GM18520 (cell line): Measurements from ENCODE around the gene PRDX2.
"Not testable (repeated sequence)": the region's sequence is repeated elsewhere in the genome, so short reads cannot be mapped to it uniquely, and the experiment has no call there.

Experiments
- ATAC-seq: cut with Tn5 transposase; IDR thresholded peaks from one replicate; pipeline ENCODE4 v1.9.1; 2021; ENCODE audit not compliant: unreplicated experiment

PRDX2 gene

DNA sequence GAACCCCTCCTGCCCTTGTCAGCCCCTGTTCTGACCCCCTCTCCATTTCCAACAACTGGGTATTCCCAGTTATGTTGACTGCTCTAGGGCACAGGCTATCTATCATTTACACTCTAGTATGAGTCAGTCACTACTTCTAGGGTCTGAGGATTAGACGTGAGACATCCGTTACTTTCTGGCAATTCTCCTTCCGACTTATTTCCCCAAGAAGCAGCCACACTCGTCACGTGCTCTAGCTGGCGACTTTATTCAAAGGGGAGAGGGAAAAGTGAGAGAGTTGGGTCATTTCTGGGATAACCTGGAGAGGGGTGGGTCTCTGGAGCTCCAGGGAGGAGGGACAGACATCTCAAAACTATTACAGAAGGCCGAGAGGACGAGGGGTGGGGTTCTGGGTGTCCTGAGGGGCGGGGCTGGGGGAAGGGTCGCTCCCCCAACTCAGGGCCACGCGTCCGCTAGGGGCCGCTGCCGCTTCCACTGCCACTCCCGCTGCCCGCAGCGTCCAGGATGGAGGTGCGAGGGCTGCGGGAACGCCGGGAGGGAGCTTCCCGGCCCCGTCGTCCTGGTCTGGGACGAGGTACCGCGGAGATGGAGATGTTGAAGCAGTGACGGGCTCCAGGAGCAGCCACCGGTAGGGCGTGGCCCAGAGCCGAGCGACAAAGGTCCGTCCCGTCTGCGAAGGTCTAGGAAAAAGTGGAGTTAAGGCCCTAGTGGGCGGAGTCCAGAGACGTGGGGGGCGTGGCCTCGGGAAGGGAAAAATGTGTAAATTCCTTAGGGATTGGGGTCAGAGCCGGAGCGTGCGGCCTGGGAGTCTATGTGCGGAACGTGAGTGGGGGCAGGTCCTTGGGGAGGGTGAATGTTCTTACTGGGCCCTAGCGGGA, 23.9 kb upstream of the PRDX2 start:
- ATAC-seq = no peak

DNA sequence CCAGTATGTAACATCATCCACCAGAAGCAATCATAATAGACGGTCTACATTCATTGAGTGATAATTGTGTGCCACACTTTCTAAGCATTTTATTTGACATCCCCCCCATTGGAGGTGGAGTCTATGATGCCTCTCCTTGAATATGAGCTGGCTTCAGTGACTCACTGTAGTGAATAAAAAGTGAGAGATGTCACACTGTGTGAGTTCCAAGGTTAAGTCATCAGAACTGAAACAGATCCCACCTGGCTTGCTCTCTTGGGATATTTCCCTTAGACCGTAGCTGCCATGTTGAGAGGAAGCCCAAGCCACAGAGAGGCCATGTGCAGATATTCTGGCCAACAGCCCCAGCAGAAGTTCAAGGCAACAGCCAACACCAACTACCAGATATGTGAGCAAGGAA, 20.2 kb upstream of the PRDX2 start:
- no peak for ATAC-seq

DNA sequence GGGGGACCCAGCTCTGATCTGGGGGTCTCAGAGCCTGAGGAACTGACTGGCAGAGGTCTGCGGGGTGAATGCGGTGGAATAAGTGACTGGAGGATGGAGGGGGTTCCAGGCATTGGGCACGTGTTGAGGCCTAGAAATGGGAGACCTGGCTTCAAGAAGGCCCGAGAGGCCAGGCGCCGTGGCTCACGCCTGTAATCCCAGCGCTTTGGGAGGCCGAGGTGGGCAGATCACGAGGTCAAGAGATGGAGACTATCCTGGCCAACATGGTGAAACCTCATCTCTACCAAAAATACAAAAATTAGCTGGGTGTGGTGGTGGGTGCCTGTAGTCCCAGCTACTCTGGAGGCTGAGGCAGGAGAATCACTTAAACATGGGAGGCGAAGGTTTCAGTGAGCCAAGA, 16.2 kb upstream of the PRDX2 start:
- ATAC-seq = not testable (repeated sequence)

DNA sequence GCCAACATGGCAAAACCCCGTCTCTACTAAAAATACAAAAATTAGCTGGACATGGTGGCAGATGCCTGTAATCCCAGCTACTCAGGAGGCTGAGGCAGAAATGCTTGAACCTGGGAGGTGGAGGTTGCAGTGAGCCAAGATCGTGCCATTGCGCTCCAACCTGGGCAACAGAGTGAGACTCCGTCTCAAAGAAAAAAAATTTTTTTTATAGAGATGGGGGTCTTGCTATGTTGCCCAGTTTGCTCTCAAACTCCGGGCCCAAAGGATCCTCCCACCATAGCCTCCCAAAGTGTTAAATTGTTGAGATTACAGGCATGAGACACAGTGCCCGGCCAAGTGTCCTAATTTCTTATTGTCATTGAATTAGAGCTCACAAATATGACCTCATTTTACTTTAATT, 15.6 kb upstream of the PRDX2 start:
- not testable (repeated sequence) for ATAC-seq

DNA sequence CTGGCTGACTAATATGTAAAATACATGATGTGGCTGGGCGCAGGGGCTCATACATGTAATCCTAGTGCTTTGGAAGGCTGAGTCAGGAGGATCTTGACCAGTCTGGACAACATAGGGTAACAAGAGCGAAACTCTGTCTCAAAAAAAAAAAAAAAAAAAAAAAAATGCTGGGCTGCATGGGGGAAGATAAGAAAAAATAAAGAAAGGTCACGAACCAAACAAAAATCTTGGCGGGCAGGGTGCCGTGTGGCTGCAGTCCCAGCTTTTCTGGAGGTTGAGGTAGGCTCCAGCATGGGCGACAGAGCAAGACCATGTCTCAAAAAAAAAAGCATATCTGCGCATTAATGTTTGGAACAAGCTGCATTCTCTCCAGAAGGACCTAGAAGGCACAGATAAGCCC, 13.5 kb upstream of the PRDX2 start:
- no peak for ATAC-seq

DNA sequence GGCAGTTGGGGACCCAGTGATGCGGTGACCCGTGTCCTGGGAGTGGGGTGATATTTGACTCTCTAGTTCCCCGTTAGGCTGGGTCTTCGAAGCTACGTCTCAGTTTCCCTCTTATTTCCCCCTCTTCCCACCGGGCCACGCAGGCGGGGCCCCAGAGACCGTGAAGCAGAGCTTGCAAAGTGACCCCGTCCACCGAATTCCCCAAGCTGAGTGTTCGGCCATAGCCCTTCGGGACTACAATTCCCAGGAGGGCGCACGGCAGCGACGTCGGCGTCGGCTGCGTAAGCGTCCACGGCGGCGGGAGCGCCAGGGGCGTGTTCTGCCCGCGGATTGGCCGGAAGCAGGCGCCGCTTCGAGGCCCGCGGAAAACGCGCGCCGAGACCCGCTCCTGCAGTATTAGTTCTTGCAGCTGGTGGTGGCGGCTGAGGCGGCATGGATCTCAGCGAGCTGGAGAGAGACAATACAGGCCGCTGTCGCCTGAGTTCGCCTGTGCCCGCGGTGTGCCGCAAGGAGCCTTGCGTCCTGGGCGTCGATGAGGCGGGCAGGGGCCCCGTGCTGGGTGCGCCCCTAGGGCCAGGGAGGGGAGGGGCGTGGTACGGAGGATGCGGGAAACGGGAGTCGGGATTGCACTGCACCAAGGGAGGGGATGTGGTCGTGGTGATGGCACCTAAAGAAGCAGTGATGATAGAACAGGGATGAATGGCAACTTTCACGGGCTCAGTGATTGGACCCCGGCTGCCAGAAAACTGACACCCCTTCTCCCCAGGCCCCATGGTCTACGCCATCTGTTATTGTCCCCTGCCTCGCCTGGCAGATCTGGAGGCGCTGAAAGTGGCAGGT, 4.9 kb upstream of the PRDX2 start, which contains the start of gene RNASEH2A:
Gene RNASEH2A, plus strand, starts transcription at position 343 of the 840 bp plus-strand sequence. Its CDS starts 90 bp downstream, at position 433.
- peak; percentile 78 for ATAC-seq

DNA sequence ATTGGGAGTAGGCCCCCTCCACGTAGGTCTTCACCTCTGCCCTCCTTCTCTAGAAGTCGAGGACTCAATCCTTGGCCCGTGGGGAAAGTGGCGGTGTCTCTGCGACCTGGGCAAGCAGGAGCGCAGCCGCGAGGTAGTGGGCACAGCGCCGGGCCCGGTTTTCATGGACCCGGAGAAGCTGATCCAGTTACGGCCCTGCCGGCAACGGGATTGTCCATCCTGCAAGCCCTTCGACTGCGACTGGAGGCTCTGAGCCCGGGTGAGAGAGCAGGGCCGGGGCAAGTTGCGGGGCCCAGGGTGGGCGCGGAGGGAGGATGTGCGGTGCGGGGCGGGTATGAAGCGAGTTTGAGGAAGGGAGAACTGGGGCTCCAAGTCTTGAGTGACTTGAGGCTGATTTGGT, 2.5 kb upstream of the PRDX2 start:
- ATAC-seq = no peak

DNA sequence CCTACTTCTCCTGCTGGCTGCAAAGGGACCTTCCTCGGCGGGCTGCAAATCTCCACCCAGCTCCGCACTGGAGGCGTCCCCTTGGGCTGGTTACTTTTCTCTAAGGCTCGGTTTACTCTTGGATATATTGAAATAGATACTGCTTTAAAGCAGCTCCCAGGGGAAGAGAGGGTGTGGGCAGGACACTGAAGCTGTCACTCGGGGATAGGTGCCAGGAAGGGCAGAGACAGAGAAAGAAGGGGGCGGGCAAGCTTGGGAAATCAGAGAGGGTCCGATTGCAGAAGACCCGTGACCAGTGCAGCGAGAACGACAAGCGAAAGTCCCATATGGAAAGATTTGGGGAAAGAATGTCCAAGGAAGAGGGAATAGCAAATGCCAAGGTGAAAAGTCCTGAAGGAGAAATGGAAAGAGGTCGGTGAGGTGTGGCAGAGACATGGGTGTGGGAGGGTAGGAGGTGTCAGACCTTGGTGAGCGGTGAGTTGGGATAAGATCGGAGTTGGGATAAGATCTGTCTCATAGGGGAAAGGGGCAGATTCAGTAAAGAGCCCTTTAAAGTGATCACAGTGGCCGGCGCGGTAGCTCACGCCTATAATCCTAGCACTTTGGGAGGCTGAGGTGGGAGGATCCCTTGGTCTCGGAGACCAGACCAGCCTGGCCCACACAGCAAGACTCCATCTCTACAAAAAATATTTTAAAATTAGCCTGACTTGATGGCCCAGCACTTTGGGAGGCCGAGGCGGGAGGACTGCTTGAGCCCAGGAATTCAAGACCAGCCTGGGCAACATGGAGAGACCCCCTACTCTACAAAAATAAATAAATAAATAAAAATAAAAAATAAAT, 887 bp upstream of the PRDX2 start:
- no peak for ATAC-seq

DNA sequence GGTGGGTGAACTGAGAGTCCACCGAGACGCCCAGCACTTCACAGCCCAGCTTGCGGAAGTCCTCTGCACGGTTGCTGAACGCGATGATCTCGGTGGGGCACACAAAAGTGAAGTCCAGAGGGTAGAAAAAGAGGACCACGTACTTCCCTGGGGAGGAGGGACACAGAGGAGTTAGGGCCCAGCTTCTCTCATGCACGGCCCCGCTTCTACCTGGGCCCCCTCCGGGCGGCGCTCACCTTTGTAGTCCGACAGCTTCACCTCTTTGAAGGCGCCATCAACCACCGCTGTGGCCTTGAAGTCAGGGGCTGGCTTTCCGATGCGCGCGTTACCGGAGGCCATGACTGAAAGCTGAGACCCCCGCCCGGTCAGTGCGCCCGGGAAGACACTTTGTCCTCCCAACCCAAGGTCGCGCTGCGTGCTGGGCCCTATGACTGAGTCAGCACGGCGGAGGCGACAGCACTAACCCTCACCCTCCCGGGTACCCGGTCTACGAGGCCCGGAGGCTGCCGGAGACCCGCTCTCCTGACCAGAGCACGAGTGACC, 606 bp downstream of the PRDX2 start:
- no peak for ATAC-seq

DNA sequence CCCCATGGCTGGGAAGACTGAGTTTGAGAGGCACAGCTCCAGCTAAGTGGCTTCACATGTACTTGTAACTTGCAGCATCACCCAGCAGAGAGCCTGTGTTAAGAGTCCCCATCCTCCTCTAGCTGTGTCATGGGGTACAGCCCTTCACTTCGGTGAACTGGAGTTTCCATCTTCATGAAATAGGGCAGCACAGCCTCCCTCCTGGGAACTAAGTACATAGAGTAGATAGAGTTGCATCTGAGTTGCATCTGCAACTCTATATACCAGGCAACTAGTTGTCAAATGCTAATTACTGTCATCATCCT, 1.2 kb downstream of the PRDX2 start:
- ATAC-seq = no peak

DNA sequence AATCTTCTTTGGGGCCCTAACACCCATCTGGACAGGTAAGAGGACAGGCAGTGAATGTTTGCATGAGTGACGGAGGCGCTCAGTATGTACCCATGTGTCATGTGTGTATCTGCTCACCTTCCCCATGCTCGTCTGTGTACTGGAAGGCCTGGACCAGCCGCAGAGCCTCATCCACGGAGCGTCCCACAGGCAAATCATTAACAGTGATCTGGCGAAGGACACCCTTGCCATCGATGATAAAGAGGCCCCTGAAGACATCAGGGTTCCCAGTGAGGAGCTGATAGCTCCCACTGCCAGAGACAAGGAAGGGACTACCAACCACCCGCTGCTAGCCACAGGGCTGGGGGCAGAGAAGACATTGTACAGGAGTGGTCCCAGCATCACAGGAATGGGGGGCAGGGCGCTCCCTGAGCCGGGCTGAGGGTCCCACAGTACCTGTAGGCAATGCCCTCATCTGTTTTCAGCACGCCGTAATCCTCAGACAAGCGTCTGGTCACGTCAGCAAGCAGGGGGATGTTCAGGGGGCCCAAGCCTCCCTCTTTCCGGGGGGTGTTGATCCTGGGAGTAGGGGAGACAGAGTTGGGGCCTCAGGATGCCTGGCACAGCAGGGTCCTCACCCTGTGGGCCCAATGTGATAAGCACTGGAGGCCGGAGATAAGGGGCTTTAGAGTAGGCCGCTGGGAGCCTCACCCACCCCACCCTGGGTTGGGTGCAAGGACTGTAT, 1.7 kb downstream of the PRDX2 start:
- no peak for ATAC-seq

DNA sequence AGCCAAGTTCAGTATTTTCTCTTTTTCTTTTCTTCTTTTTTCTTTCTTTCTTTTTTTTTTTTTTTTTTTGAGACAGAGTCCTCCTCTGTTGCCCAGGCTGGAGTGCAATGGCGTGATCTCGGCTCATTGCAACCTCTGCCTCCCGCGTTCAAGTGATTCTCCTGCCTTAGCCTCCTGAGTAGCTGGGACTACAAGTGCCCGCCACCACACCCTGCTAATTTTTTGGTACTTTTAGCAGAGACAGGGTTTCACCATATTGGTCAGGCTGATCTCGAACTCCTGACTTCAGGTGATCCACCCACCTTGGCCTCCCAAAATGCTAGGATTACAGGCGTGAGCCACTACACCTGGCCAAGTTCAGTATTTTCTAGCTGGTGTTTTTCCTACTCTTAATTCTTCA, 4.0 kb downstream of the PRDX2 start:
- ATAC-seq = not testable (repeated sequence)

DNA sequence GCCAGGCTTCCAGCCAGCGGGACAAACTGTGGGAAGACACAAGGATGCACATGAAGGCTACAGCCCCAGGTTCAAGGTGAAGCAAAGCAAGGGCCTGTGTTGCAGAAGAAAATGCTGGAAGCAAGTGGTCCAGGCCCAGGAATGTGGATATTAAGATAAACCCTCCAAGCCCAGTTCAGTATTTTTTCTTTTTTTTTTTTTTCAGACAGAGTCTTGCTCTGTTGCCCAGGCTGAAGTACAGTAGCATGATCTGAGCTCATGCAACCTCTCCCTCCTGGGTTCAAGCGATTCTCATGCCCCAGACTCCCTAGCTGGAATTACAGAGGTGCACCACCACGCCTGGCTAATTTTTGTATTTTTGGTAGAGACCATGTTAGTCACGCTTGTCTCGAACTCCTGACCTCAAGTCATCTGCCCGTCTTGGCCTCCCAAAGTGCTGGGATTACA, 4.4 kb downstream of the PRDX2 start:
- no peak for ATAC-seq

DNA sequence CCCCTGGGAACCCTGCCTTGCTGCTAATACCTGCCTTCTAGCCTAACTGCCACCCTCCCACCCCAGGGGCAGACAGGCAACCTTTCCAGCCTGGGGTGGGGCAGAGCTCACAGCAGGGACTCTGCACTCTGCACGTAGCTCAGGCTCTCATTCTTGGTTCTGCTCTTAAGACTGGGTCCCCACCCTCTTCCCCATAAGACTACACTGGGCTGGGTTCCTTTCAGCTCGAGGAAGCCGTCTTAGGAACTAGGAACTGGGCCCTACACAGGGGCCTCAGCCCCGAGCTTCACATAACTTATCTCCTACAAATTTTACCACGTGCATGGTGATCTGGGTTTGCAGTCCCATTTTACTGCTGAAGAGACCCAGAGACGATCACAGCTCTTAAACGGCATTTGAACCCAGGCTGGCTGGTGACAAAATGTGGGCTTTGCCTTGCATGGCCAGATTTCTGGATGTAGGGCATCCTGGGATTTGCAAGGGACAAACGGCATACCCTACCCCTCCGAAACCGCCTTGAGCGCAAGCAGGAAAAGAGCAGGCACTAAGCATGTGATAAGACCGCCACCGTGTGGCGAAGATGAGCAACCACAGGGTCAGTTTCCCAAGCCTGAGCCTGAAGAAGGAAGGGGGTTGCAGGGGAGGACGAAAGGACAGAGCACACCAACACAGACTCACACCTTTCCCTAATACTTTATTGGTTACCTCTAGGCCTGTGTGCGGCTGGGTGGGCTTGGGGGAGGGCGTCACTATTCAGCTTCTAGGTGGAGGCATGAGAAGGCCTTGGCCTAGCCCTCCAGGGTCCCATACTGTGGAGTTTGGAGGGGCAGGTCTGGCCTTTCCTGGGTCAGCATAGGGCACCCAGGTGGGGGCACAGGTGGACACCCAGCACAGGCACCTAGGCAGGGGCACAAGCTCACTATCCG, 5.2 kb downstream of the PRDX2 start:
- ATAC-seq = no peak

DNA sequence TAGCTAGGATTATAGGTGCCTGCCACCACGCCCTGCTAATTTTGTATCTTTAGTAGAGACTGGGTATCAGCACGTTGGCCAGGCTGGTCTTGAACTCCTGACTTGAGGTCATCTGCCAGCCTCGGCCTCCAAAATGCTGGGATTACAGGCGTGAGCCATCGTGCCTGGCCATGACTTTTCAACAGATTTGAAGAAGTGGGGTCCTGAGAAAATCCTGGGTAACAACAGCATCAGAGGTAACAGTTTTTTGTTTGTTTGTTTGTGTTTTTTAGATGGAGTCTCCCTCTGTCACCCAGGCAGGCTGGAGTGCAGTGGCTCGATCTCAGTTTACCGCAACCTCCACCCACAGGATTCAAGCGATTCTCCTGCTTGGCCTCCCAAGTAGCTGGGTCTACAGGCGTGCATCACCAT, 6.6 kb downstream of the PRDX2 start:
- no peak for ATAC-seq

DNA sequence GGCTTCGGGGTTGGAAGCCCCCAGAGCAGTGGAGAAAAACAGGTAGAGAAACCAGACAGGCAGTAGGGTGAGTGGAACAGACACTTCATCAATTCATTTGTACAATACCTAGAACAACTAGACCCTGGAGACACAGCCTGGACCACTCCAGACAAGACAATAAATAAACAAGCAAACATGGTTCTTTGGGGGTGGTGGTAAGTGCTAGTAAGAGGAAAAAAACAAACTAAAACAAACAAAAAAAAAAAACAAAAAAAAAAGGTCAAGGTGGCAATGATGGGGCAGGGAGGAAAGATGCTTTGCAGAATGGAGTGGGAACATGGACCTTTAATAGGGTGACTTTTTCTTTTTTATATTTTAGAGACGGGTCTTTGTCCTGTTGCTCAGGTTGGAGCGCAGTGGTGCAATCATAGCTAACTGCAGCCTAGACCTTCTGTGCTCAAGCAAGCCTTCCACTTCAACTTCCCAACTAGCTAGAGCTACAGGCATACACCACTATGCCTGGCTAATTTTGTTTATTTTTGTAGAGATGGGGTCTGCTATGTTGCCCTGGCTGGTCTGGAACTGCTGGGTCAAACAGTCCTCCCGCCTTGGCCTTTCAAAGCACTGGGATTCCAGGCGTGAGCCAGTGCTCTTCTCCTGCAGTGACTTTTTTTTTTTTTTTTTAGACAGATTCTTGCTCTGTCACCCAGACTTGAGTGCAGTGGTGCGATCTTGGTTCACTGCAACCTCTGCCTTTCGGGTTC, 7.2 kb downstream of the PRDX2 start:
- ATAC-seq = no peak

DNA sequence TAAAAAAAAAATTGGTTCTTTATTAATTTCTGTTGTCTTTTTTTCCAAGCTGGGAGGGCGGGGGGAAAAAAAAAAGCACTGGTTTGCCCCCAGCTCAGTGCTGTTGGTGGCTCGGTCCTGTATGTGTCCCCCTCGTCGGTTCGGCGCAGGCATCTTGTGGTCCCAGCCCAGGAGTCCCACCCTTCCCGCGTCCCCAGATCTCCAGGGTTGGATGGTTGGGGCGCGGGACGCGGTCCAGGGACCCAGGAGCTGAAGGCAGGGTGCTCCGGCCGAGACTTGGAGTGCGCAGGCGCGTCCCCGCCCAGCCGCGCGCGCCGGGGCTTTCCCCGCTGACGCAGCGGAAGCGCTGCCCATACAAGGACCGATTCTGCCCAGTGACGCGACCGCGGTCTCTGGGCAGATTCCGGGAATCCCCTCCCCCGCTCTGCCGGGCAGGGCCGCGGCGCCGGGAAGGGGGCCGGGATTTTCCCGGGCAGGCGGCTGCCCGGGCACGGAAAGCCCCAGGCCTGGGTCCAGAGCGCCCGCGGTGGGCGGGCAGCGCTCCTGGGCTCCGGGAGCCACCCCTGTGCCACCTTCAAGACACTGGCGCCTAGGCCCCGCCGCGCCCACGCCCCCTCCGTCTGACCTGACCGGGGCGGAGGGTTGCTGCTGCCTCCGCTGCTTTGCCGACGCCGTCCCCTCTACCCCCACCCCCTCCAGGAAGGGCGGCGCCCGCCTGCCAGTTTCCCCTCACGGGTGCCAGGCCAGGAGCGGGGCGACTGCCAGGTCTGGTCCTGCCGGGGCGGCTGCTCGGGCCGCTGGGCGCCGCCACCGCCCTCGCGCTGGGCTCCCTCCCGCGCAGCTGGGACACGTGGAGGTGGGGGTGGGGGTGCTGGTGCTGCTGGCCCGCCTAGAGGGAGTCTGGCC, 8.1 kb downstream of the PRDX2 start:
- ATAC-seq = peak; percentile 25
